ENCODE results near the gene TBC1D2. TPM values are rescaled to one million over a fixed set of nuclear protein-coding genes. Genes with fewer than 3 reads are reported as not detected.

TBC1D2 gene
- total RNA-seq, 1 experiment from 2014 or later: 58.4 TPM

- Mint-ChIP-seq H3K4me1 (ENCODE audit: insufficient read depth, unreplicated experiment) (no peaks in the 10 kb centered on the region), H3K36me3 (ENCODE audit: insufficient read depth, unreplicated experiment) (peaks cover 86% of the 10 kb centered on the region), H3K9me3 (ENCODE audit: unreplicated experiment) (no peaks in the 10 kb centered on the region), H3K4me3 (ENCODE audit: unreplicated experiment) (no peak overlapping the region), H3K27ac (ENCODE audit: low read depth, unreplicated experiment) (no peak overlapping the region), H3K27me3 (ENCODE audit: insufficient read depth, unreplicated experiment) (no peaks in the 10 kb centered on the region)
- intact Hi-C loops (cut with micrococcal nuclease): no loop called here
- ChIA-PET POLR2A (interaction anchor here (1.2 to 1.6 kb wide), 3 partner anchors 12 to 46 kb away, joined by 3 to 7 read pairs (median 3); partner anchors contain the start of gene TBC1D2), CTCF (interaction anchor here (0.5 to 2.3 kb wide), 4 partner anchors 16 to 294 kb away, joined by 3 to 8 read pairs (median 6); partner anchors contain the start of gene CORO2A)
- no peak for DNase-seq (ENCODE audit: unreplicated experiment)
- TF ChIP-seq CTCF (IDR thresholded peaks at IDR 0.05; ENCODE audit: unreplicated experiment): no peak
- no TSS peak for BruUV-seq (replicated peaks)
Measured at GRCh38 chr9:98210435-98210834, 45.0 kb downstream of the TBC1D2 start.

- peaks cover 83% of the 10 kb centered on the region for H3K36me3 Mint-ChIP-seq (ENCODE audit: insufficient read depth, unreplicated experiment)
- CTCF ChIA-PET: interaction anchor here (0.6 kb wide), 1 partner anchor 8 kb away, joined by 3 read pairs; no protein-coding TSS in a partner anchor
- H3K4me3 Mint-ChIP-seq (ENCODE audit: unreplicated experiment): no peak overlapping the region
- no peak for DNase-seq (ENCODE audit: unreplicated experiment)
- no peaks in the 10 kb centered on the region for H3K27me3 Mint-ChIP-seq (ENCODE audit: insufficient read depth, unreplicated experiment)
- no peak overlapping the region for H3K27ac Mint-ChIP-seq (ENCODE audit: low read depth, unreplicated experiment)
- intact Hi-C loops (cut with micrococcal nuclease): loop anchor here (5.0 kb wide), 1 partner anchor 287 kb away; the partner anchor contains the start of gene TRMO
- no peaks in the 10 kb centered on the region for H3K4me1 Mint-ChIP-seq (ENCODE audit: insufficient read depth, unreplicated experiment)
- POLR2A ChIA-PET: interaction anchor here (0.7 to 1.6 kb wide), 3 partner anchors 13 to 928 kb away, joined by 3 to 7 read pairs (median 3); partner anchors contain the start of gene TBC1D2
- TF ChIP-seq CTCF (IDR thresholded peaks at IDR 0.05; ENCODE audit: unreplicated experiment): no peak
- no TSS peak for BruUV-seq (replicated peaks)
- H3K9me3 Mint-ChIP-seq (ENCODE audit: unreplicated experiment): no peaks in the 10 kb centered on the region
Measured at GRCh38 chr9:98209530-98209929, 45.9 kb downstream of the TBC1D2 start.

GRCh38 chr9:98208635-98209034, 46.8 kb downstream of the TBC1D2 start:
- no peak overlapping the region for H3K27ac Mint-ChIP-seq (ENCODE audit: low read depth, unreplicated experiment)
- ChIA-PET POLR2A (no interaction called here), CTCF (interaction anchor here (0.6 to 6.3 kb wide), 5 partner anchors 14 to 248 kb away, joined by 3 to 61 read pairs (median 3); partner anchors contain the start of gene TBC1D2)
- peaks cover 88% of the 10 kb centered on the region for H3K36me3 Mint-ChIP-seq (ENCODE audit: insufficient read depth, unreplicated experiment)
- no peaks in the 10 kb centered on the region for H3K27me3 Mint-ChIP-seq (ENCODE audit: insufficient read depth, unreplicated experiment)
- no peak for TF ChIP-seq CTCF (IDR thresholded peaks at IDR 0.05; ENCODE audit: unreplicated experiment)
- intact Hi-C loops (cut with micrococcal nuclease): loop anchor here (5.0 kb wide), 1 partner anchor 286 kb away; the partner anchor contains the start of gene TRMO
- no peak overlapping the region for H3K4me3 Mint-ChIP-seq (ENCODE audit: unreplicated experiment)
- no peaks in the 10 kb centered on the region for H3K9me3 Mint-ChIP-seq (ENCODE audit: unreplicated experiment)
- H3K4me1 Mint-ChIP-seq (ENCODE audit: insufficient read depth, unreplicated experiment): no peaks in the 10 kb centered on the region
- no TSS peak for BruUV-seq (replicated peaks)
- no peak for DNase-seq (ENCODE audit: unreplicated experiment)

GRCh38 chr9:98207606-98208005, 47.8 kb downstream of the TBC1D2 start:
- intact Hi-C loops (cut with micrococcal nuclease): loop anchor here (5.0 kb wide), 1 partner anchor 285 kb away; the partner anchor contains the start of gene TRMO
- Mint-ChIP-seq H3K4me3 (ENCODE audit: unreplicated experiment) (no peak overlapping the region), H3K27me3 (ENCODE audit: insufficient read depth, unreplicated experiment) (no peaks in the 10 kb centered on the region), H3K4me1 (ENCODE audit: insufficient read depth, unreplicated experiment) (no peaks in the 10 kb centered on the region), H3K9me3 (ENCODE audit: unreplicated experiment) (no peaks in the 10 kb centered on the region), H3K36me3 (ENCODE audit: insufficient read depth, unreplicated experiment) (peaks cover 78% of the 10 kb centered on the region), H3K27ac (ENCODE audit: low read depth, unreplicated experiment) (peak overlapping the region; percentile 39)
- ChIA-PET POLR2A (interaction anchor here (0.8 to 1.1 kb wide), 2 partner anchors 11 to 41 kb away, joined by 3 to 5 read pairs; no protein-coding TSS in a partner anchor), CTCF (interaction anchor here (0.6 to 6.3 kb wide), 7 partner anchors 15 to 1440 kb away, joined by 3 to 61 read pairs (median 4); partner anchors contain the start of gene TBC1D2)
- TF ChIP-seq CTCF (IDR thresholded peaks at IDR 0.05; ENCODE audit: unreplicated experiment): no peak
- no TSS peak for BruUV-seq (replicated peaks)
- DNase-seq (ENCODE audit: unreplicated experiment): no peak
